DLD1 (cell line): ENCODE data around the gene CFAP100.

ENCODE experiments used
- in situ Hi-C: cut with HindIII; loops from 2 replicates; pipeline ENCODE4 v1.10.0; 2017; ENCODE audit warnings: low sequenced_read_pairs

Gene CFAP100

GRCh38 chr3:126475413-126476114 lies 80.9 kb downstream of the CFAP100 start, which contains the start of gene ZXDC:
ZXDC (minus strand) TSS chr3:126475891; CDS start chr3:126475865, 26 bp downstream.
- in situ Hi-C loops, result no loop called here

- in situ Hi-C loops, result no loop called here
Observed at GRCh38 chr3:126476166-126477060, 81.7 kb downstream of the CFAP100 start.

GRCh38 chr3:126477061-126477380 lies 82.3 kb downstream of the CFAP100 start:
- in situ Hi-C loops, result no loop called here

- in situ Hi-C loops, result no loop called here
Observed at GRCh38 chr3:126478581-126479310, 84.0 kb downstream of the CFAP100 start.

GRCh38 chr3:126479642-126480041 lies 84.9 kb downstream of the CFAP100 start:
- in situ Hi-C loops, result no loop called here

- in situ Hi-C loops, result no loop called here
Observed at GRCh38 chr3:126480206-126480605, 85.5 kb downstream of the CFAP100 start.

GRCh38 chr3:126480861-126481260 lies 86.2 kb downstream of the CFAP100 start:
- in situ Hi-C loops, result no loop called here

- in situ Hi-C loops, result no loop called here
Observed at GRCh38 chr3:126481808-126482502, 87.2 kb downstream of the CFAP100 start.

GRCh38 chr3:126482503-126483255 lies 88.0 kb downstream of the CFAP100 start:
- in situ Hi-C loops, result no loop called here

- in situ Hi-C loops, result no loop called here
Observed at GRCh38 chr3:126483321-126483761, 88.6 kb downstream of the CFAP100 start.

GRCh38 chr3:126484148-126484547 lies 89.4 kb downstream of the CFAP100 start:
- in situ Hi-C loops, result no loop called here

- in situ Hi-C loops, result no loop called here
Observed at GRCh38 chr3:126484662-126485061, 90.0 kb downstream of the CFAP100 start.

- in situ Hi-C loops, result no loop called here
Observed at GRCh38 chr3:126485176-126485897, 90.6 kb downstream of the CFAP100 start.

- in situ Hi-C loops, result no loop called here
Observed at GRCh38 chr3:126485956-126486355, 91.2 kb downstream of the CFAP100 start.
